HG02840 (cell line): Measurements from ENCODE around the gene RPP25L.

Experiments used
- ATAC-seq: cut with Tn5 transposase; IDR thresholded peaks from one replicate; pipeline ENCODE4 v1.9.1; 2021; ENCODE audit warnings: mild to moderate bottlenecking, moderate library complexity, moderate number of reproducible peaks; ENCODE audit not compliant: unreplicated experiment, low FRiP score

Gene RPP25L

GRCh38 chr9:34638138-34638445 is 26.2 kb upstream of the RPP25L start:
- no peak for ATAC-seq

- ATAC-seq, result peak; percentile 86
Observed at GRCh38 chr9:34637356-34638137, 25.6 kb upstream of the RPP25L start, which contains the start of gene SIGMAR1. SIGMAR1 (minus strand) TSS chr9:34637787; CDS start chr9:34637697, 90 bp downstream.

- ATAC-seq, result peak; percentile 3
Observed at GRCh38 chr9:34636791-34637355, 25.0 kb upstream of the RPP25L start.

GRCh38 chr9:34635556-34635955 is 23.7 kb upstream of the RPP25L start:
- no peak for ATAC-seq

- no peak for ATAC-seq
Observed at GRCh38 chr9:34634551-34635248, 22.8 kb upstream of the RPP25L start.

- no peak for ATAC-seq
Observed at GRCh38 chr9:34633851-34634550, 22.1 kb upstream of the RPP25L start.

- ATAC-seq, result no peak
Observed at GRCh38 chr9:34633166-34633565, 21.3 kb upstream of the RPP25L start.

- ATAC-seq, result no peak
Observed at GRCh38 chr9:34630402-34631154, 18.7 kb upstream of the RPP25L start.

GRCh38 chr9:34629491-34629808 is 17.6 kb upstream of the RPP25L start:
- ATAC-seq, result no peak

- no peak for ATAC-seq
Observed at GRCh38 chr9:34628656-34629490, 17.0 kb upstream of the RPP25L start, which contains the start of gene ARID3C. ARID3C (minus strand) TSS chr9:34629066; CDS start chr9:34628014, 1,052 bp downstream.

- ATAC-seq, result no peak
Observed at GRCh38 chr9:34627716-34628655, 16.1 kb upstream of the RPP25L start.

- ATAC-seq, result no peak
Observed at GRCh38 chr9:34625186-34625486, 13.2 kb upstream of the RPP25L start.

- ATAC-seq, result no peak
Observed at GRCh38 chr9:34624475-34625185, 12.7 kb upstream of the RPP25L start.

GRCh38 chr9:34623374-34624235 is 11.7 kb upstream of the RPP25L start:
- no peak for ATAC-seq

- peak; percentile 97 for ATAC-seq
Observed at GRCh38 chr9:34620061-34620994, 8.4 kb upstream of the RPP25L start, which contains the start of gene DCTN3. DCTN3 (minus strand) TSS chr9:34620495; CDS start chr9:34620464, 31 bp downstream.

- ATAC-seq, result no peak
Observed at GRCh38 chr9:34615132-34615531, 3.2 kb upstream of the RPP25L start.
